Astrocyte (in vitro differentiated cells and primary cell): ENCODE measurements around the gene CD300E.

Experiments used
- EZH2 ChIP-seq: IDR thresholded peaks from 2 replicates; pipeline ENCODE4 v1.6.1; 2012; ENCODE audit warnings: mild to moderate bottlenecking, low read length, inconsistent platforms; ENCODE audit not compliant: insufficient read depth
- TF ChIP-seq, protein P1 (sequence below): IDR thresholded peaks from 2 replicates; pipeline ENCODE4 v1.5.1; 2011; ENCODE audit warnings: low read depth, mild to moderate bottlenecking, inconsistent platforms, low read length, moderate library complexity; ENCODE audit not compliant: insufficient read depth

DNA sequence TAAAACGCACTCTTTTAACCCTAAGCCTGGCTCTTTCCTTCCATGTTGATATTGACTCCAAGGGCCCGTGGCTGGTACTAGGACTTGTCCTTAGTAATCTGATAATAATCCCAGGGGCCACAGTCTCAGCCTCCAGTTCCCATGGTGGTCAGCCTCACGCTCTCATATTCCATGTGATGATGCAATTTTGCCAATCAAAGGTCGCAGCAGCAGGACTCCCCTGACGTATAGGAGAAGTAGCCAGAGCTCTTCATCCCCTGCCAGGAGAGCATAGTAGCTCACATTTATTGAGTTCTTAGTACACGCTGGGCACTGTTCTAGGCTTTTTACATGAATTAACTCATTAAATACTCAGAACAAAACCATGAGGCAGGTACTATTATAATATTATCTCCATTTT, 46.8 kb upstream of the CD300E start:
- TF ChIP-seq EZH2, result no peak
- TF ChIP-seq, protein P1, sequence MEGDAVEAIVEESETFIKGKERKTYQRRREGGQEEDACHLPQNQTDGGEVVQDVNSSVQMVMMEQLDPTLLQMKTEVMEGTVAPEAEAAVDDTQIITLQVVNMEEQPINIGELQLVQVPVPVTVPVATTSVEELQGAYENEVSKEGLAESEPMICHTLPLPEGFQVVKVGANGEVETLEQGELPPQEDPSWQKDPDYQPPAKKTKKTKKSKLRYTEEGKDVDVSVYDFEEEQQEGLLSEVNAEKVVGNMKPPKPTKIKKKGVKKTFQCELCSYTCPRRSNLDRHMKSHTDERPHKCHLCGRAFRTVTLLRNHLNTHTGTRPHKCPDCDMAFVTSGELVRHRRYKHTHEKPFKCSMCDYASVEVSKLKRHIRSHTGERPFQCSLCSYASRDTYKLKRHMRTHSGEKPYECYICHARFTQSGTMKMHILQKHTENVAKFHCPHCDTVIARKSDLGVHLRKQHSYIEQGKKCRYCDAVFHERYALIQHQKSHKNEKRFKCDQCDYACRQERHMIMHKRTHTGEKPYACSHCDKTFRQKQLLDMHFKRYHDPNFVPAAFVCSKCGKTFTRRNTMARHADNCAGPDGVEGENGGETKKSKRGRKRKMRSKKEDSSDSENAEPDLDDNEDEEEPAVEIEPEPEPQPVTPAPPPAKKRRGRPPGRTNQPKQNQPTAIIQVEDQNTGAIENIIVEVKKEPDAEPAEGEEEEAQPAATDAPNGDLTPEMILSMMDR, result no peak
